GM12874 (cell line): ENCODE results near the gene RTN4RL1.

Source experiments
- CTCF ChIP-seq: IDR thresholded peaks from 2 replicates; pipeline ENCODE4 v1.5.1; 2011; ENCODE audit warnings: low read depth, mild to moderate bottlenecking, control low read depth, low read length, moderate library complexity; ENCODE audit not compliant: insufficient read depth

RTN4RL1 gene

GRCh38 chr17:2053380-2054261 is 28.5 kb upstream of the RTN4RL1 start:
- peak; percentile 85 for TF ChIP-seq CTCF

GRCh38 chr17:2051933-2052559 is 26.9 kb upstream of the RTN4RL1 start:
- TF ChIP-seq CTCF, result no peak

GRCh38 chr17:2051061-2051932 is 26.2 kb upstream of the RTN4RL1 start:
- no peak for TF ChIP-seq CTCF

GRCh38 chr17:2050300-2051060 is 25.3 kb upstream of the RTN4RL1 start:
- TF ChIP-seq CTCF, result 0 out of 2 replicates have a peak, but pooled peaks have one; percentile 9

- no peak for TF ChIP-seq CTCF
These were observed 24.5 kb upstream of the RTN4RL1 start for GRCh38 chr17:2049333-2050299.

GRCh38 chr17:2048805-2049204 is 23.7 kb upstream of the RTN4RL1 start:
- TF ChIP-seq CTCF, result no peak
